Progenitor cell of endocrine pancreas (in vitro differentiated cells): ENCODE data around the gene EYA2. TPM values are rescaled to one million over a fixed set of nuclear protein-coding genes. Genes with fewer than 3 reads are reported as not detected.

Experiments used
- DNase-seq: peaks from one replicate; pipeline ENCODE4 v3.0.0; 2021; ENCODE audit warnings: low spot score; ENCODE audit not compliant: unreplicated experiment
- H3K27ac Mint-ChIP-seq: 2 replicates; pipeline ENCODE4 v1.8.0; 2021; ENCODE audit warnings: mild to moderate bottlenecking, moderate library complexity, mixed read lengths
- H3K27me3 Mint-ChIP-seq: 2 replicates; pipeline ENCODE4 v1.8.0; 2021; ENCODE audit warnings: mixed read lengths
- H3K36me3 Mint-ChIP-seq: 2 replicates; pipeline ENCODE4 v1.8.0; 2022; ENCODE audit warnings: mixed read lengths; ENCODE audit not compliant: insufficient read depth
- H3K4me1 Mint-ChIP-seq: 2 replicates; pipeline ENCODE4 v1.8.0; 2021; ENCODE audit warnings: low read depth, mixed read lengths
- H3K4me3 Mint-ChIP-seq: 2 replicates; pipeline ENCODE4 v1.8.0; 2021; ENCODE audit warnings: low read depth, mild to moderate bottlenecking, moderate library complexity, mixed read lengths
- H3K9me3 Mint-ChIP-seq: 2 replicates; pipeline ENCODE4 v1.8.0; 2021; ENCODE audit warnings: low read depth, mixed read lengths
- total RNA-seq: library from RNA; stranded (reverse); gene quantifications from 2 replicates; pipeline ENCODE4 v1.2.1, GENCODE V29; 2021
- TF ChIP-seq, protein P1 (sequence below): fragments of 200-600 bp; sonication (generic); IDR thresholded peaks from one replicate; pipeline ENCODE4 v1.5.0; 2021; ENCODE audit warnings: antibody characterized with exemption, mild to moderate bottlenecking; ENCODE audit not compliant: unreplicated experiment

EYA2 gene
- total RNA-seq, 1 donor from 2014 or later, result 0.53 TPM

DNA sequence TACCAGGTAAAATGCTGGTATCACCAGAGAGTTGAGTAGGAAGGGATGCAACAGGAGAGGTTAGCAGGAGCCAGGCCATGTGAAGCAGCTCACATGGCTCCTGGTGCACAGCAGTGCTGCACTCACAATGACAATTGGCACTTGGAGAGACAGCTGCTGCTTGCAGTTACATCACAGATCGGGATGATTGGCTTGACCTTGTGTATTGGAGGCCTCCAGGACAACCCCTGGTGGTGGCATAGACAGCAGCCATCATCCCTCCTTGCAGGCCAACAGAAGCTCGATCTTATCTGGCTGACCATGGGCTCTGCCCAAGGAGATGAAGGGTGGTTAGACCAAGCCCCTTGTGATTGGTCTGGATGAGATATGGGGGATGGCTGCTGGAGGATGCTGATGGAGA is 73.0 kb downstream of the EYA2 start:
- Mint-ChIP-seq H3K27me3 (no peaks in the 10 kb centered on the region), H3K36me3 (no peaks in the 10 kb centered on the region), H3K9me3 (no peaks in the 10 kb centered on the region), H3K4me1 (no peaks in the 10 kb centered on the region), H3K27ac (no peak overlapping the region), H3K4me3 (no peak overlapping the region)
- DNase-seq, result no peak
- TF ChIP-seq, protein P1, sequence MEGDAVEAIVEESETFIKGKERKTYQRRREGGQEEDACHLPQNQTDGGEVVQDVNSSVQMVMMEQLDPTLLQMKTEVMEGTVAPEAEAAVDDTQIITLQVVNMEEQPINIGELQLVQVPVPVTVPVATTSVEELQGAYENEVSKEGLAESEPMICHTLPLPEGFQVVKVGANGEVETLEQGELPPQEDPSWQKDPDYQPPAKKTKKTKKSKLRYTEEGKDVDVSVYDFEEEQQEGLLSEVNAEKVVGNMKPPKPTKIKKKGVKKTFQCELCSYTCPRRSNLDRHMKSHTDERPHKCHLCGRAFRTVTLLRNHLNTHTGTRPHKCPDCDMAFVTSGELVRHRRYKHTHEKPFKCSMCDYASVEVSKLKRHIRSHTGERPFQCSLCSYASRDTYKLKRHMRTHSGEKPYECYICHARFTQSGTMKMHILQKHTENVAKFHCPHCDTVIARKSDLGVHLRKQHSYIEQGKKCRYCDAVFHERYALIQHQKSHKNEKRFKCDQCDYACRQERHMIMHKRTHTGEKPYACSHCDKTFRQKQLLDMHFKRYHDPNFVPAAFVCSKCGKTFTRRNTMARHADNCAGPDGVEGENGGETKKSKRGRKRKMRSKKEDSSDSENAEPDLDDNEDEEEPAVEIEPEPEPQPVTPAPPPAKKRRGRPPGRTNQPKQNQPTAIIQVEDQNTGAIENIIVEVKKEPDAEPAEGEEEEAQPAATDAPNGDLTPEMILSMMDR, result no peak

DNA sequence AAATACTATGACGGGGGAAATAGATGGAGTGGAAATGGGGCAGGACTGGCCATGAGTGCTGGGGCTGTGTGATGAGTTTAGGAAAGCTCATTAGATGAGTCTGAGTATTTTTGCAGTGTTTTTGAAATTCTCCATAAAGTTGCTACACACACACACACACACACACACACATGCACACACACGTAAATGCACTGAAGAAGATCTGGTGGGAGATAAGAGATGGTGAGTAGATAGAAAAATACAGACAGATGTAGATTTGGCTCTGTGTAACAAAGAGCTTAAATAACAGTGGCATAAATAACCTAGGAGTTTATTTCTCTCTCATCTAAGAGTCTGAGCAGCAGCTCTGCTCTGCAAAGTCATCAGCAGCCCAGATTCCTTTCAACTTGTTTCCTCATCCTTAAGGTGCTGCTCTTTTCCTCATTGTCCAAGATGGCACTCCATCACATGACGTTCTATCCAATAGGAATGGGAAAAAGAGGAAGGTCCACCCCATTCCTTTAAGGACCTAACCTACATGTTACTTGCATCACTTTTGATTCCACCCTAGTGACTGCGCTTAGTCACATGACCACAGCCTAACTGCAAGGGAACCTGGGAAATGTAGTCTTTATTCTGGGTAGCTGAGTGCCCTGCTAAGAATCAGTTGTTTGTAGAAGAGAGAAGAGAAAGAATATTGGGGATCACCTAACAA is 76.4 kb downstream of the EYA2 start:
- no peaks in the 10 kb centered on the region for H3K9me3 Mint-ChIP-seq
- no peaks in the 10 kb centered on the region for H3K36me3 Mint-ChIP-seq
- H3K4me1 Mint-ChIP-seq, result no peaks in the 10 kb centered on the region
- H3K4me3 Mint-ChIP-seq, result no peak overlapping the region
- no peak overlapping the region for H3K27ac Mint-ChIP-seq
- DNase-seq, result no peak
- TF ChIP-seq, protein P1, result no peak
- peaks cover 6% of the 10 kb centered on the region for H3K27me3 Mint-ChIP-seq

DNA sequence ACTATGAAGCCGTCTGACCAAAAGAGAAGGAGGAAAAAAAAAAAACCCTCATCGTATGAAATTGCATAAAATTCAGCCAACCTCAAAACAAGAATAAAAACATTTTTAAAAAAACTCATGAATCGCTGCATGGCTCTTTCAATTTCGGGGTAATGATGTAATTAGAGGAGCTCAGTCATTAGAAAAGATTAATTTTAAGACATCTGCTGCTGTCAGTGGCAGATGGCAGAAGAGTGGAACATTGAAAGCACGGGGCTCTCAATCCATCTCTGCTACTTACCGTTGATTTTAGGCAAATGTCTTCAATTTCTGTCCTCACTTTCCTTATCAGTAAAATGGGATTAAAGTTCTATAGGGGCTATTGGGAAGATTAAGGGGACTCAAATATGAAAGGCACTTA is 79.1 kb downstream of the EYA2 start:
- H3K9me3 Mint-ChIP-seq, result no peaks in the 10 kb centered on the region
- TF ChIP-seq, protein P1, result no peak
- no peaks in the 10 kb centered on the region for H3K36me3 Mint-ChIP-seq
- peaks cover 6% of the 10 kb centered on the region for H3K27me3 Mint-ChIP-seq
- no peak overlapping the region for H3K4me3 Mint-ChIP-seq
- no peak overlapping the region for H3K27ac Mint-ChIP-seq
- H3K4me1 Mint-ChIP-seq, result peaks cover 1% of the 10 kb centered on the region
- DNase-seq, result no peak

DNA sequence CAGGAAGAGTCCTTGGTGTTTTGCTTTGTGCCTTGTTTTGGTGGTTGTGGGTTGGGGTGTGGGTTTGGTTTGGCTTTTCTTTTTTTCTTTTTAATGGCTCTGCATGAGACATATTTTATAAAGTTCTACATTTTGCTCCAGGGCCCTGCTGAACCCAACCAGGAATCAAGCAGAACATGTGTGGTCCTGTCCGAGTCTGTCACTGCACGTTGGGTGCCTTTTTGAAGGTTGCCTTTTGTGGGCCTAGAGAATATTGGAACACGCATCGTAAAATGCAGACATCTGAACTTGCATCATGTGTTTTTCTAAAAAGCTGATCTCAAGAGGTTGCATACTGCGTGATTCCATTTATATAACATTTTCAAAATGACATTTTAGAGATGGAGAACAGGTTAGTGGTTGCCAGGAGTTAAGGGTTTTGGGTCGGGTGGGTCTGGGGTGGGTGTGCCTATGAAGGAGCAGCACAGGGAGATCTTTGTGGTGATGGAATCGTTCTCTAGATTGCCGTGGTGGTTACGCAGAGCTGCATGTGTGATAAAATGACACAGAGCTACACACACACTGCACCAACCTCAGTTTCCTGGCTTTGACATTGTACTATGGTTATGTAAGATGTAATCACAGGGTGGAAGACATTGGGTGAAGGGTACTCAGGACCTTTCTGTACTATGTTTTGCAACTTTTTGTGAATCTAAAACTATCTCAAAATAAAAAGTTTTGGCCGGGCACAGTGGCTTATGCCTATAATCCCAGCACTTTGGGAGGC is 80.2 kb downstream of the EYA2 start:
- Mint-ChIP-seq H3K9me3 (no peaks in the 10 kb centered on the region), H3K4me3 (no peak overlapping the region), H3K27me3 (peaks cover 6% of the 10 kb centered on the region), H3K36me3 (no peaks in the 10 kb centered on the region), H3K27ac (no peak overlapping the region), H3K4me1 (peaks cover 9% of the 10 kb centered on the region)
- no peak for DNase-seq
- TF ChIP-seq, protein P1, result no peak

DNA sequence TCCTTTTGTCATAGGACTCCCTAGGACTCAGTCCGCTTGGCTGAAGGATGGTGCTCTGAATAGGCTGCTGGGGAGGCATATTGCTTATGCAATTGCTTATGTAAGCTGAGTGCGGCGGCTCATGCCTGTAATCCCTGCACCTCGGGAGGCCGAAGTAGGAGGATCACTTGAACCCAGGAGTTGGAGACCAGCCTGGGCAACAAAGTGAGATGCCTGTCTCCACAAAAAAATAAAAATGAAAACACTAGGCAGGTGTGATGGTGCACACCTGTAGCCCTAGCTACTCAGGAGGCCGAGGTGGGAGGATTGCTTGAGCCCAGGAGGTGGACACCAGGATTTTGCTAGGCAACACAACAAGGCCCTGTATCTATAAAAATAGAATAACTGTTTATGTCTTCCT is 81.3 kb downstream of the EYA2 start:
- Mint-ChIP-seq H3K36me3 (no peaks in the 10 kb centered on the region), H3K9me3 (no peaks in the 10 kb centered on the region), H3K27me3 (peaks cover 6% of the 10 kb centered on the region), H3K4me3 (no peak overlapping the region), H3K4me1 (peaks cover 12% of the 10 kb centered on the region), H3K27ac (no peak overlapping the region)
- TF ChIP-seq, protein P1, result no peak
- no peak for DNase-seq
